ENCODE results near the gene BCL2L11.
"Not testable (repeated sequence)": the region's sequence is repeated elsewhere in the genome, so short reads cannot be mapped to it uniquely, and the experiment has no call there.

BCL2L11 gene, protein sequence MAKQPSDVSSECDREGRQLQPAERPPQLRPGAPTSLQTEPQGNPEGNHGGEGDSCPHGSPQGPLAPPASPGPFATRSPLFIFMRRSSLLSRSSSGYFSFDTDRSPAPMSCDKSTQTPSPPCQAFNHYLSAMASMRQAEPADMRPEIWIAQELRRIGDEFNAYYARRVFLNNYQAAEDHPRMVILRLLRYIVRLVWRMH
- 37.6 to 38.3 reads per million in 2 donors for total RNA-seq

DNA sequence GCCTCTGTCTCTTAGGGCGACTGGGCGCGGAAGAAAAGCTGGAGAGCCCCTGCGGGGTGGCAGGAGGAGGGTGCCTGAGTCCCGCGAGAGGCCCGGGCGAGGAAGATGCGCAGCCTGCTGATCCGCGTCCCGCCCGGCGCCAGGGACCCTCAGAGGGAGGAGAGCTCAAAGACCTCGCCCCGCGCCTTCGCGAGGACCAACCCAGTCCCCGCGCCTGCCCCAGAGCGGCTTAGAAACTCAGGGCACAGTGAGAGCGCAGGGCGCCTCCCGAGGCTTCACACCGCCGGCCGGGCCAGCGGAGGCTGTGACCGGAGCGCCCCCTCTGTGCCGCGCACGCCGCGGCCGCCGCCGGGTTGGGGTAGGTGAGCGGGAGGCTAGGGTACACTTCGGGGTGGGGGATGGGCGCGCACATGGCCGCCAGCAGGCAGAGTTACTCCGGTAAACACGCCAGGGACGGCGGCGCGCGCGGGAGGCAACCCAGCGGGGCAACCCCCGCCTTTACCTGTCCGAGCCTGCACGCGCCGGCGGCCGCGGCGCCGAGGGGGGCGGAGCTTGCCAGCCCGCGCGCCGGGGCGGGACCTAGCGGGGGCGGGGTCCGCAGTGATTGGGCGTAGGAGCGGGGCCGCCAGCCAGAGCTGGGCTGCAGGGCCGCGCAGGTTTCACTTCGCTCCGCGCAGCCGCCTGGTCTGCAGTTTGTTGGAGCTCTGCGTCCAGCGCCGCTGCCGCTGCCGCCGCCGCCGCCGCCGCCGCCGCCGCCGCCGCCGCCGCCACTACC lies at the start of gene BCL2L11:
TSS of gene BCL2L11 (plus strand) at position 662 of the 775 bp plus-strand sequence. CDS start 2,832 bp downstream, outside the sequence.
- DNase-seq = peak; percentile 73 to 86 (median 80)

DNA sequence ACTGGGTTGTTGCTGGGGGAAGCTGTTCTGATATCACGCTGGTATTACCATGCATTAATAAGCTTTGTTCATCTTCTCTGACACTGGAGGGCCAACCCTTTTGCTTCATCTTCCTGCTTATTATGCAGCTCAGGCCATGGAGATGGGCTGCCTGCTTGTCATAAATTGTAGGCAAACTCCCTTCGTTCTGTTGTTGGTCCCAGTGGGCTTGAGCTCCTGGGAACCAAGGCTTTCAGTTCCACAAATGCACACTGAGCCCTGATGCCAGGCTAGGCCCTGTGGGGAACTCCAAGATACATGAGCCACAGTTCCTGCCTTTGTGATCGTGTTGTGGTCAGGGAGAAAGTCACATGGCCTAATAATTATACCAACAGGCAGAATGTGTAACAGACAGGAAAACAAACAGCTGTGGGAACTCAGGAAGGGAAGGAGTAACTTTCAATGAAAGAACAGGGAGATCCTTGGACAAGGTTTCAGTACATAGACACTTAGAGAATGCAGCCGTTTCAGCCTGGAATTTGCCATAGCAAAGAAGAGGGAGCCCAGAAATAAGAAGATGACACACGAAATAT lies 49.0 kb upstream of the BCL2L11 start:
- DNase-seq = no peak

DNA sequence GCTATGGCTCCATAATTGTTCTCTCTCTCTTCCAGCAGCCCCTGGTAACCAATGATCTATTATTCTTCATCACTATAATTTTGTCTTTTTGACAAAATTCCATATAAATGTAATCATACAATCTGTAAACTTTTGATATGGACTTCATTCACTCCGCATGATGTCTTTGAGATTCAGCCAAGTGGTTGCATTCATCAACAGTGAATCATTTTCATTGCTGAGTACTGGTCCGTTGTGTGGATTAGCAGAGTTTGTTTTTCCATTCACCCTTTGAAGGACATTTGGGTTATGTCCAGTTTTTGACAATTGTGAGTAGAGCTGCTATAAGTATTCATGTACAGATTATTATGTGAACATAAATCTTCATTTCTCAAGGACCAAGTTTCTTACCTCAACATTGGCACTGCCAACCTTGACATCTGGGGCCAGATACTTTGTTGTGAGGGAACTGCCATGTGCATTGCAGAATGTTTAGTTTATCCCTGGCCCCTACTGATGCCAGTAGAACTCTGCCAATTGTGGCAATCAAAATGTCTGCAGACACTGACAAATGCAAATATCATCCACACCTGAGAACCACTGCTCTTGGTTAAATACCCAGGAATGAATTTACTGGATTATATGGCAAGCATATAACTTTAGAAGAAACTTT lies 48.4 kb upstream of the BCL2L11 start:
- DNase-seq = no peak

DNA sequence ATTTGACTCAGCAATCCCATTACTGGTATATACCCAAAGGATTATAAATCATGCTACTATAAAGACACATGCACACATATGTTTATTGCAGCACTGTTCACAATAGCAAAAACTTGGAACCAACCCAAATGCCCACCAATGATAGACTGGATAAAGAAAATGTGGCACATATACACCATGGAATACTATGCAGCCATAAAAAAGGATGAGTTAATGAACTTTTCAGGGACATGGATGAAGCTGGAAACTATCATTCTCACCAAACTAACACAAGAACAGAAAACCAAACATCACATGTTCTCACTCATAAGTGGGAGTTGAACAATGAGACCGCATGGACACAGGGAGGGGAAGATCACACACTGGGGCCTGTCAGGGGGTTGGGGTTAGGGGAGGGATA lies 38.1 kb upstream of the BCL2L11 start:
- not testable (repeated sequence) for DNase-seq

DNA sequence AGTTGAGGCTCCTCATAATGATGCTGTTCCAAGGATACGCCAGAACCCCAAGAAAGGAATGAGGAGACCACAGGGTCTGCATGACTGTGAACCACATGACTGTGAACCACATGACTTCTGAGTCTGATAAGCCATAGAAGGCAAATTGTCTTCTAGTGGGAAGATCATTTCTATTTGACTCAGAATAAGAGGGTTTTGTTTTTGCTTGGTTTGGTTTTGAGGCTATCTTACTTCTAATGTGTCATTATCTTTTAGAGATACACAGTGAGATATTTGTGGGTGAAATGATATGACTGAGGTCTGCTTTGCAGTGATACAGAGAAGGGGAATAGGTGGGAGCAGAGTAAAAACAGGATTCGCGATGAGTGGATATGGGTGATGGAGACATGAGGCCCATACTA lies 28.9 kb upstream of the BCL2L11 start:
- DNase-seq = peak in 1 of 5 experiments; percentile 66

DNA sequence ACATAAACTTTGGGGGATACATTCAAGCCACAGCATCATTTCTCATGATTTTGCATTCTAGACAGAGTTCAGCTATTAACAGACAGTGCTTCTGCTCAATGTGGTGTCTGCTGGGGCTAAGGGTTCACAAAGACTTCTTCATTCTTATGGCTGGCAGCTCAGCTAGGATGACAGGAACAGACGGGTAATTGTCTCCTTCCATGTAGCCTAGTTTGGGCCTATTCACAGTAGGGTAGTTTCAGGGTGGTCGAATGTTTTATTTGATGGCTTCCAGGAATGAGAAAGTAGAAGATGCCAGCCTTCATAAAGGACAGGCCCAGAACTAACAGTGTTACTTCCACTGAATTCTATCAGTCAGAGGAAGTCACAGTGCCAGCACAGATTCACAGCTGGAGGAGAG lies 26.0 kb upstream of the BCL2L11 start:
- no peak for DNase-seq

DNA sequence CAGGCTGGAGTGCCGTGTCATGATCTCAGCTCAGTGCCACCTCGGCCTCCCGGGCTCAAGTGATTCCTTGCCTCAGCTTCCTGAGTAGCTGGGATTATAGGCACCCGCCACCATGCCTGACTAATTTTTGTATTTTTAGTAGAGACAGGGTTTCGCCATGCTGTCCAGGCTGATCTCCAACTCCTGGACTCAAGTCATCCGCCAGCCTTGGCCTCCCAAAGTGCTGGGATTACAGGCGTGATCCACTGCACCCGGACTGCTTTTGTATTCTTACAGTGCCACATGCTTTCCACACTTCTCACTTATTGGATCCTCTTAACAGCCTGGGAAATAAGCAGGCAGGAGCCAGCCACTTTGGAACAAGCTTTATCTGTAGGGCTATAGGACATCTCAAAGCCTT lies 25.3 kb upstream of the BCL2L11 start:
- no peak for DNase-seq

DNA sequence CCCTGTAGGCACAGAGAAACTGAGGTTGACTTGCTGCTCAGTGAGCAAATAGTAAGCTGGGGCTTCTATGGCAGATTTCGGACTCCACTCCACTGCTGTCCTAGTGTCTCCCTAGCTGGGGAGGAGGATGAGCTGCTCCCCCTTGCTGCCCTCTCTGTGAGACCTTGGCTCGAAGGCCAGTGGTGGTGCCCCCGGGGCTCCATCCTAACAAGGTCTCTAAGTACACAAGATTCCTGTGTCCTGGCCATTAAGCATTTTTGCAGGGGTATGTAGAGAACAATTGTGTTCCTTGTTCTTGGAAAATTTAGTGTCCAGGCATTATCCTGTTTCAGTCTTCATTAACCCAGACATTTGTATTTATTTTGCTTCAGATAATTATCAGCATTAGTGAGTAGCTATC lies 21.3 kb upstream of the BCL2L11 start:
- DNase-seq = no peak

DNA sequence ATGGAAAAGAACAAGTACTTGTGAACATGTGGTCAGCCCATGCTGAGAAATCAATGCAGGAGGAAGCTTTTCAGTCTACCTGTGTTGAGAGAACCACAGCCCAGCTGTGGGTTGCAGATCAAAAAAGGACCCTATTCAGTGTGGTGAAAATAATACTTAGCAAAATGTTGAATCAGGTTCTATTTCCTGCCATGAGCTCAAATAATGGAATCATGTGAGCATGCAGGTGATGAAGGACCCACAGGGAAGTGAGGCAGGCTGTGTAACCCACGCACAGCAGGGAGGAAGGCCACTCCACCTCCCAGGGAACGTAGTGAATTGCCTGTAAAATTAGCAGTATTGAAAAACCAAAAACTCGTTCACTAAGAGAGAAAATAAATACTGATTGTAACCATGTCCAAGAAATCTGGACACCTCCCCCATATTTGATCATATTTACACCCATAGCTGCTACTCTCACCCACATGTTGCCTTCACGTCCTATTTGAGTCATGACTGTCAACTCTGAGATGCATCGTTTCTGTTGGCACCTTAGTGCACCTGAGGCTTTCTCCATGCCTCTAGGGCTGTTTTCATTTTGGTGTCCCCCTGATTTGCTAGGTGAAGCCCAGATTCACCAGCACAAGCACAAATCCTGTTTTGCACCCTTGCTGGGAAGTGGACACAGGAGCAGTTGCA lies 20.5 kb upstream of the BCL2L11 start:
- no peak for DNase-seq

DNA sequence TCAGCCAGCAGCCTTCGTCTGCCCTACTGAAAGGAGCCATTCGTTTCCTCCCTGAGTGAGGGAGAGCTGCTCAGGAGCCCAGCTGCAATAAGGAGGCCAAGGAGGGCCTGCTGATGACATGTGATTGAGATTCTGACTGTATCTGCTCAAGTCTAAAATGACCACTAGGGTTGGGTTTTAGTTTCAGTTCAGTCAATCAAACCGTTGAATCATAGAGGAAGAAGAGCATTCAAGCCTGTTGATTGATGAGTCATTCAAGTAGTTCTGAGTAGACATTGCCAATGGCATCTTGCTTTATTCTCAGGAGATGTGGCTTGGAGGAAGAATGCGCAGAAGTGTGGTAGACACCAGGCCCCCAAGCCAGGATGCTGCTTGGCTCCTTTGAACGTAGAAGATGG lies 19.9 kb upstream of the BCL2L11 start:
- DNase-seq = peak in 1 of 5 experiments; percentile 59

DNA sequence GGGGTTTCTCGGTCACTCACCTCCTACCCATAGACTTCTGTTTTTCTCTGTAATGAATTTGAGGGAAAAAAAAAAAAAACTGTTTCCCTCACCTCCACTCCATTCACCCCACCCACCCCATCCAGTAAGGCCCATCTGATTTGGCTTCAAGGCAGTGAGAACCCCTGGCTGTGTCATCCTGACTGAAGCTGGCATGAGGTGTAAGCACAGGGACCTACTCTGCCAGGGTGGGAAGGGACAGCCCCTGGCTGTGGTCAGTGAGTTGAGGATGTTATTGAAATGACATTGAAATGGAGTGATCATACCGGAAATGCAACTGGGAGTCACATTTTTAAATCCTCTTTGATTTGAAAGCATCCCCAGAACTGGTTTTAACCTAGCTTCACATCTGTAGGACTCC lies 19.1 kb upstream of the BCL2L11 start:
- no peak for DNase-seq

DNA sequence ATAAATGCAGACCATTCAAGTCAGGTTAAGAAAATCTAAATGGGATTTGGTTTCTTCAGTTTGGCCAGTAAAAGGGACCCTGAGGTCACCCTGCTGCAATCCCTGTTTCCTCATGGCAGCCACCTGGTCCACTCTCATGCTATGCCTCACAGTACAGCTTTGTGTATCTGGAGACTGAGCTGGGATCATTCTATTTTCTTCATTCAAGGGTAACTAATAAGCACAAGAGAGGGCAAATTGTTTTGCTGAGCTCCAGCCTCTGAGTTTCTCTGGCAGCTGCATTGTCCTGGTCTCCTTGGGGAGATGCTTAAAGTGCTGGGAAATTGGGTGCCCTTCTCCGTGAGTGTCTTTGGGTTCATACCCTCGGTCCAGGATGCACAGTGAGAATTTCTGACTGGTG lies 18.5 kb upstream of the BCL2L11 start:
- no peak for DNase-seq

DNA sequence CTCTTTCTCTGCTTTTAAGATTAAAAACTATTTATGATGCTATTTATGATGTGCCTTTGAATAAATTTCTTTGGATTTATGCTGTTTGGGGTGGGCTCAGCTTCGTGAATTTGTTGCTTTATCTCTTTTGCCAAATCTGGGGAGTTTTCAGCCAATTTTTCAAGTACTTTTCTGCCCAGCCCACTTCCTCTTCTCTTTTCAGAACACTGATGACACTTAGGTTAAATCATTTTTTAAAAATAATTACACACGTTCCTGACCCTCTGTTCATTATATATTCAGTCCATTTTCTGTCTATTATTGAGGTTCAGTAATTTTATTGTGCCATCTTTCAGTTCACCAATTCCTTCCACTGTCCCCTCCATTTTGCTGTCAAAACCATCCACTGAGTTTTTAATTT lies 14.8 kb upstream of the BCL2L11 start:
- DNase-seq = no peak

DNA sequence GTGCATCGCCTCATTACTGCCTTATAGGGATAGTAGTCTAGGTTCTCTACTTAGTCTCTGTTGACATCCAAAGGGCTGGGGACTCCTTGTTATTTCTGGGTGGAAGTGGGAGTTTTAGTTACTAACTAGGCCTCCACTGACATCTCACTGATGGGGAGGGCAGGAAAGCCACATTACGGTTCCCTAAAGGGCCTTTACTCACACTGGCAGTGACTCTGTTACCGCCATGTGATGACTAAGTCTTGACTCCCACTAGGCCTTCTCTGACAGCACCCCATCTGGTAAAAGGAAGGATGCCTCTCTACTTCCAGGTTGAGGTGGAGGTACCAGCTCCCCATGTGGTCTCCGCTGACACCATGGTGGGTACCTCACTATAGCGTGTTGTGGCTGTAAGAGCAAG lies 14.0 kb upstream of the BCL2L11 start:
- no peak for DNase-seq

DNA sequence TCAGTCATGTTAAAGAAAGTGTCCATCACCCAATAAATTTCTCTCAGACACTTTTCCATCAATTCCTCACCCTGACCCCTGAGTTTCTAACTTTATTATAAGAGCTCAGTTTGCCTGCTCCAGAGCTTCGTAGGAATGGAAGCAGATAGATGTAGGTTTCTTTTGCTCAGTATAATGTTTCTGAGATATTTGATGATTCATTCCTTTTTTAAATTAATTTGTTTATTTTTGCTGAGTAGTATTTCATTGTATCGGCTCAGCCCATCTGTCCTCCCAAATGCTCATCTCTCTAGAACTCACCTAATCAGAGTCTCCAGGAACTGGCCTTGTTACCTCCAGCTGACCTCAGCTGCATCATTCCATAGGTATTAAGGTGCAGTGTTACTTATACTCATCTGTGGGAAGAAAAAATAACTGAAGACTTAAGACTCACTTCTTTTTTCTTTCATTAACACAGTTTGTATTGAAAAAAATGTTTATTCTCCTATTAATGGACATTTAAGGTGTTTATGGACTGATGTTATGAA lies 11.9 kb upstream of the BCL2L11 start:
- no peak for DNase-seq

DNA sequence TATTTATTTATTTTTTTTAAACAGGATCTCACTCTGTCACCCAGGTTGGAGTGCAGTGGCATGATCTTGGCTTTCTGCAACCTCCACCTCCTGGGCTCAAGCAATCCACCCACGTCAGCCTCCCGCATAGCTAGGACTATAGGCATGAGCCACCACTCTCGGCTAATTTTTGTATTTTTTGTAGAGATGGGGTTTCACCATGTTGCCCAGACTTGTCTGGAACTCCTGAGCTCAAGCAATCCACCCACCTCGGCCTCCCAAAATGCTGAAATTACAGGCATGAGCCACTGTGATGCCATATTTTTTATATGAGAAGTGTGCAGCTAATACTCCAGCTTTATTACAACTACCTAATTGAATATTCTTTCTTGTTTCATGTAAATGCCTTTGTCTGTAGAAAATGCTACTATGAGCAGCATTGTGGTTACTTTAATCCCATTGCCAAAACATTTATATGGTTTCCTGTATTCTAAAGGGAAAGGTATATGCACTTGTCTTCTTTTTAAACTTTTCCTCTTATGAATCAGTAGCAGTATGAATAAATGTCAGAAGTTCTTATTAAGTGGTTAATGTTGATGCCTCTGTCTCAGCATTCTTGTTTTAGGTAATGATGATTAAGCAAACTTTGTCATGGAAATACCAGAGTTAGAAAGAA lies 9.5 kb upstream of the BCL2L11 start:
- DNase-seq = peak in 1 of 5 experiments; percentile 20

DNA sequence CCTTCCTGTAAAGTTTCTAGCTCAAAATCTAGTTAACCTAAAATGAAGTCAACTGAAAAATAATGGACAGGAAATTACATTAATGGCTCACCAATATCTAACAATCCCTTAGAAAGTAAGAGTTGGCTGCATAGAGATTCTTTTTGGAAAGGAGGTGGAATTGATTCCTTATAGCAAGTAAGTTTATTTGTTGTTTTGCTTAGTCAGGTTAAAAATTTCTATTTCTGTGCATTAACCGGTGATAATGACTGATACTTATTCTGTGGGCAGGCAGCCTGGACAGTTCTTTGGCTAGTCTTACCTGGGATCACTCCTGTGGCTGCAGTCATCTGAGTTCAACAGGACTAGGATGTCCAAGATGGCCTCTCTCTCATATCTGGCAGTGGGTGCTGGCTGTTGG lies 6.9 kb upstream of the BCL2L11 start:
- DNase-seq = no peak

DNA sequence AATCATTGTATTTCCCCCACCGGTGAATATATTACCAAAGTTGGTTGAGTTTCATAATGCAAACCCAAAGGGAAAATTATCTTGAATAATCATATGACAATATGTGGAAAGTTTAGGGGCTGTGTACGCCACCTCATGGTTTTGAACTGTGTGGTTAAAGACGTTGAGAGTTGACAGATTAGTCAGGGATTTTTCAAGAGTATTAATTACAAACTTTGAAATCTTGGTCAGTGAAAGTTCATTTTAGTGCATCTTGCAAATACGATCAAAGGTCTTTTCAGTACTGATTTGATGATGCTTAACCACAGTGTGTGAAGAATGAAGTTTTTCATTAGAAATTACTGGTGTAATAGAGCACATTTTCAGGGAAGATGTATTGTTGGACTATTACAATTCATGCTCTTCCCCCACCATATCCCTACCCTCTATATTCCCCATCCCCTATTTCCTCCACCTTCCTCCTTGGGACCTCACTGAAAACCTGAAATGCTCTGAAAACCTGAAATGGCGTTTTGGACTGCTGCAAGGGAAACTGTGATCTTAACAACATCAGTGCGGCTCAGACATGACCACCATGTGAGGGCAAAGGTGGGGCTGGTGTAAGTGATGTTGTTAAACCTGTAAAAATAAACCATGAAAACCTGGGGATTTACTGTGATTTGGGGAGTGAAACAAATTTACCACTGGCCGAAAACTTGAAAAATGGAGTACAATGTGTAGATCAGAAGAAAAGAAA lies 4.5 kb upstream of the BCL2L11 start:
- peak in 2 of 5 experiments; percentile 11 to 67 for DNase-seq

DNA sequence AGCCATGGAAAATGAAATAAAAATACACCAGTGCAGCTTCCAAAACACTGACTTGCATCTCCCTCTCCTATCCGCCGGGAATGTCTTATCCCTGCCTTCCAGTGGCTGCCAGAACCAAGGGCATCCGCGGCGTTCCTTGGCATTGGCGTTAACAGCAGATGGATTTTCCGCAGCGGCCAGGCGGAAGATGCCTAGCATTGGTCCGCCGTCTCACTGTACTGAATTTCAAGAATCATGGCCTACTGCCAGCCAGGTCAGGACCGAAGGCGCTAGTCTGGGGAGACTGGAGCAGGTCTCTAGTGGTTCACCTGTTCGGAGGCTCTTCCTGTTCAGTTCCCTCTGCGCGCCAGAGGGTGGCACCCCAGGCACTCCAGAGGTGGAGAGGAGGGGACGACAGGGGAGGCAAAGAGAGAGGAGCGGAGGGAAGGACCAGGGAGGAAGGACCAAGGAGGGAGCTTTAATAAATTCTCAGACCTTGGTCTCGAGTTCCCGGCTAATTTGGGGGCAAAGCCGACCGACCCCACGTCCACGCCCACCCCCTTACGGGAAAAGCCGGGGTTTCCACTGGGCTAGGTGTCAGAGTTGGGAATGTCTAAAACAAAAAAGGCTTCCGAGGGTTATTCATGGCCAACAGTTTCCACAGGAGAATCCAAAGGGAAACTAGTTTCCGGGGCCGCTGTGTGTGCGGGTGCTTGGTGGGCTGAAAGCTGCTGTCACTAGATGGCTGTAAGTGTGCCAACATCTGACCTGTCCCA lies 3.7 kb upstream of the BCL2L11 start:
- DNase-seq = peak in 4 of 5 experiments; percentile 52 to 75 (median 56)

All from T-helper 2 cell (primary cell).